GM04503 (cell line): ENCODE results near the gene ACSS2.

Source experiments
- DNase-seq: peaks from one replicate; pipeline ENCODE4 v3.0.0-alpha.2; 2012; ENCODE audit warnings: low read depth

Gene ACSS2

GRCh38 chr20:34946661-34947060 is 70.2 kb downstream of the ACSS2 start:
- DNase-seq, result no peak

GRCh38 chr20:34947336-34947735 is 70.9 kb downstream of the ACSS2 start:
- no peak for DNase-seq

GRCh38 chr20:34948030-34948429 is 71.6 kb downstream of the ACSS2 start:
- peak; percentile 75 for DNase-seq

- no peak for DNase-seq
Observed at GRCh38 chr20:34949120-34949519, 72.7 kb downstream of the ACSS2 start.

- no peak for DNase-seq
Observed at GRCh38 chr20:34951252-34951651, 74.8 kb downstream of the ACSS2 start.

- DNase-seq, result no peak
Observed at GRCh38 chr20:34951652-34952051, 75.2 kb downstream of the ACSS2 start.

- DNase-seq, result no peak
Observed at GRCh38 chr20:34952671-34953070, 76.3 kb downstream of the ACSS2 start.

- DNase-seq, result no peak
Observed at GRCh38 chr20:34953960-34954359, 77.5 kb downstream of the ACSS2 start.

- no peak for DNase-seq
Observed at GRCh38 chr20:34954904-34955230, 78.5 kb downstream of the ACSS2 start.

GRCh38 chr20:34955231-34956040 is 79.0 kb downstream of the ACSS2 start, which contains the start of the genes GSS and MYH7B:
Gene GSS, minus strand, starts transcription at chr20:34955806. Its CDS starts 3,954 bp downstream, at chr20:34951852.
Gene MYH7B, plus strand, starts transcription at chr20:34955868. Its CDS starts 22,138 bp downstream, at chr20:34978006.
- peak; percentile 77 for DNase-seq

GRCh38 chr20:34956041-34956458 is 79.6 kb downstream of the ACSS2 start:
- DNase-seq, result no peak

- no peak for DNase-seq
Observed at GRCh38 chr20:34956751-34957472, 80.5 kb downstream of the ACSS2 start.

- no peak for DNase-seq
Observed at GRCh38 chr20:34964486-34964885, 88.1 kb downstream of the ACSS2 start.

GRCh38 chr20:34965051-34965450 is 88.6 kb downstream of the ACSS2 start:
- no peak for DNase-seq

- no peak for DNase-seq
Observed at GRCh38 chr20:34967421-34967820, 91.0 kb downstream of the ACSS2 start.

GRCh38 chr20:34968042-34968775 is 91.8 kb downstream of the ACSS2 start:
- DNase-seq, result no peak

GRCh38 chr20:34970193-34970840 is 93.9 kb downstream of the ACSS2 start:
- DNase-seq, result no peak

GRCh38 chr20:34970846-34971560 is 94.6 kb downstream of the ACSS2 start:
- no peak for DNase-seq

GRCh38 chr20:34971561-34972235 is 95.3 kb downstream of the ACSS2 start:
- no peak for DNase-seq

GRCh38 chr20:34974246-34974645 is 97.8 kb downstream of the ACSS2 start:
- no peak for DNase-seq

- no peak for DNase-seq
Observed at GRCh38 chr20:34976286-34976685, 99.9 kb downstream of the ACSS2 start.
